Measurements from ENCODE around the gene CAPN13.

The CAPN13 gene

DNA sequence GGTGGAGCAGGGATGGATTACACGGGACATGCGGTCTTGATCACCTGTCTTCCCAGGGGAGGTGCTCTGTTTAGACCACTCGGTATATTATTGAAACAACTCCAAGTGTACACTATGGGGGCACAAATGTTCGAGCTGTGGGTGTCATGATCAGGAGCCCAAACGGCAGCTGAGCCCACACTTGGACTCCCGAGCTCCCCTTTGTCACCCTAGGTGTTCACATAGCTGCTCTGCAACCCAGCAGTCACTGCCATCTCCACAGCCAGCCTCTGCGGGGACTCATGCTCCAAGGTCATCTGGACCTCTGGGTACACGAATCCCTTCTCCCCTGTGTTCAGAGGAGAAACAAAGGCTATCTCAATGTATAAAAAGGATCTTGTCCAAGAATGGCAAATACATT lies 46.0 kb downstream of the CAPN13 start:
- DNase-seq, result no peak

- DNase-seq, result no peak
Observed at GRCh38 chr2:30759481-30759880, 47.8 kb downstream of the CAPN13 start.

DNA sequence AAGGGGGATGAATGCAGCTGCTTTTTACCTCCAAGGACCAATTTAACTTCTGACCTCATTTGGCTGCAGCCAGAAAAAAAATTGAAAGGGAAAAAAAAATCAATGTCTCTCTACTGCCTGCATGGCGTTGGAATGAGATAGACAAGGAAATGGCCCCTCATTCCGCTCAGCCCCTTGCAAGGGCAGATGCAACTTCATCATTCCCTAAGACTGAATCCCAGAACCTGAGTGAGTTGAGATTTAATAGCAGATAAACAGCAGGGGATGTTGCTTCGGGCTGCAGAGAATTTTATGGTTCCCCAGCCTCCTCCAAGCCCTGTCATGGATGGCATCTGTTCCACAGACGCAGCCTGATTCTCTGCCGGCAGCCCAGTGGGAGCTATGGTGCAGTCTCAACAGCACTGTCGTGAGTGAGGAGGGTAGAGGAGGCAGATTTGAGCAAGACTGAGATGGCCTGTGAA lies 49.0 kb downstream of the CAPN13 start:
- no peak for DNase-seq

GRCh38 chr2:30757749-30758148 lies 49.5 kb downstream of the CAPN13 start:
- DNase-seq, result no peak

GRCh38 chr2:30756971-30757370 lies 50.3 kb downstream of the CAPN13 start:
- no peak for DNase-seq

DNA sequence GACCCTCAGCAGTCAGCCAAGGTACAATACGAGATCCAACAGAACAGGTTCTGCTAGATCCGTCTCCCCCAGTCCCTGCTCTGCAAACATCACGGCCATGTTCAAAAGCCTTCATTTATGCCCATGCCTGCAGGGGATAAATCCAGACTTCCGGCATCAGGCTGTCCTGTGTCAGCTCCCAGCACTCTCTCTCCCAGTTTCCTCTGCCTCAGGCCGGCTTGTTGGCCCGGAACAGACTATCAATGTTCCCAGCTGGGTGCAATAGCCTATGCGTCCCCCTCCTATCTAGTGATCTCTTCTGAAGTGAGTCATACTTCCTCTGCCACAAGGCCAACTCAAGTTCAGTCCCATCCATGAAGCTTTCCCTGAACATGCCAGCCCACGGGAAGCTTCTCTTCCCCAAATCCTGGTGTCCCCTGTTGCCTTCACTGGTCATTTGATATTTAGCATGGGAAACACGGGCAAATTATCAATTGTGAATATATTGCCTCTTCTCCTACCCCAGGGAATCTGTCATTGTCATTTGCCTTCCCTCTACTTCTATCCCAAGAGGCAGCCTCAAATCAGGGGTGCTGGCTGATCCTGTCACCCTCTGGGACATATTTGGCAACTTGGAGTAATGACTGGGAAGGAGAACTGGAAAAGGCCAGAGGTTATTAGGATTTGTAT lies 51.1 kb downstream of the CAPN13 start:
- DNase-seq, result no peak

- DNase-seq, result no peak
Observed at GRCh38 chr2:30753630-30754029, 53.6 kb downstream of the CAPN13 start.

DNA sequence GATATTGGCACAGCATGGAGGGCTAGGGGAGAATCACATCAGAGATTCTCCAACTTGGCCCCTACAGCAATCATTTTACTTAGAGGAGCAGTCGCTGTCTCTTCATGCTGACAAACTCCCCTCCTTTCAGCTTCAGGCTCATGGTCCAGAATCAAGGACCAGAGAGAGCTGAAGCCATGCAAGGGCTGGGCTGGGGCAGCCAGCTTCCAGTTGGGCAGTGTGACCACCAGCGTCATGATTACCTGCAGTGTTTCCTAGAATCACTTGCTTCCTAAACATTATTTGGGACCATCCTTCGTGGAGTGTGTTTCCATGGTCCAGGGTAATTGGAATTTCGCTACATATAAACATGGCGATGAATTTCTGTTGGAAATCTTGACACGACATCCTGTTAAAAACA lies 54.4 kb downstream of the CAPN13 start:
- no peak for DNase-seq

DNA sequence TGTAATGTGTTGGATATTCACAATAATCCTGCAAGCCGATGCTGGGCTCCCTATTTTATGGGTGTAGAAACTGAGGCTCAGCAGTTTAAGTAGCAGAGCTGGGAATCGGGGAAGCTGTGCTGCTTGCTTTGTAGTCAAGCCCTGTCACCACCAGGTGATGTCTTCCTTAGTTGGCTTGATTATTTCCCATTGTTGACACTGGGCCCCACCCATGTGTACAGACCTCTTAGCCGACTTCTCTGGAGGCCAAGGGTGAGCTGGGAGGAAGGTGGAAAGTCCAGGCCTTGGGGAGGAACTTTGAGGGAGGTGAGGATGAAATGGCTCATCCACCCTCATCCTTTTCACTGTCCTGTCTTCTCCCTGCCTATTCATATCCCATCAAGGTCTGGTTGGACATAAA lies 60.0 kb downstream of the CAPN13 start:
- DNase-seq, result no peak

- DNase-seq, result no peak
Observed at GRCh38 chr2:30744823-30745222, 62.4 kb downstream of the CAPN13 start.

- no peak for DNase-seq
Observed at GRCh38 chr2:30741576-30741975, 65.7 kb downstream of the CAPN13 start.

- DNase-seq, result no peak
Observed at GRCh38 chr2:30738141-30738911, 68.9 kb downstream of the CAPN13 start.

DNA sequence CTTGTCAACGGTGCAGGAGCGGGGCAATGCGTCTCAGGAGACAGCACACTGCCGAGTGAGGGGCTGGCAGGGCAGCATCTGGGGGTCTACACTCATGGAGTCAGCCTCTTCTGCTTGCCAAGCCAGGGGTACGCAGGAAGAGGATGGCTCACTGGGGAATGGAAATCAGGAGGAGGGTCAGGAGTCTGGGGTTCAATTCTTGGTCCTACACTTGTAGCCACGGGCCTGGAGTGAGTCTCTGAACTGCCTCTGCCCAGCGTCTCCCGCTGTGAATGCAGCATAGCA lies 70.0 kb downstream of the CAPN13 start:
- DNase-seq, result no peak

GRCh38 chr2:30736461-30737325 lies 70.6 kb downstream of the CAPN13 start:
- DNase-seq, result no peak

DNA sequence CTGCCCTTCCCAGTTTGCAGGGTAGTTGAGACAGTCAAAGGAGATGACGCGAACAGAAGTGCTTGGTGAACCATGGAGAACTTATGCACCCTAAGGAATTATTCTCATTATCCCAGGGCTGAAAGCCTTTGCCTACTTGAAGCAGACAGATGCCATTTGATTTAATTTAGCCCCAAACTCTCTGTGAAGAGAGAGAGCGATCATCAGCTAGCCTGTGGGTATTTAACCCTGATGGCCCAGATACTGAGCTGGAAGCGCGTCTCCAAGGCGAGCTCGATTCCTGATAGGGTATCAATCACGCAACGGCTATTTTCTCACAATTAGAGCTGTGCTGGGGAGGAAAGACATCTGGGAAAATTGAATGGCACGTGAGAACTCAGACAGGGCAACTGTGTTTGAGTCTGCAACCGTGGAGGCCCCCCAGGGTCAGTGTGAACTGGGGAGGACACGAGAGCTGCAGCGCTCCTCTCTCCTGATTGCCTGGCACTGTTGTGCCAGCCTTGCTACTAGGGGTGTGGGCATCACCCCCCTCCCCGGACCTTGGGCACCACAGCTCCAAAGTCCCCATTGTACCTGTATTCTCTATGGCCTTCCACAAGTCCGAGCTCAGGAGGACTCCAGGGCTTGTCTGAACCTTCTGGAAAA lies 73.2 kb downstream of the CAPN13 start:
- DNase-seq, result no peak

- DNase-seq, result no peak
Observed at GRCh38 chr2:30732876-30733275, 74.4 kb downstream of the CAPN13 start.

DNA sequence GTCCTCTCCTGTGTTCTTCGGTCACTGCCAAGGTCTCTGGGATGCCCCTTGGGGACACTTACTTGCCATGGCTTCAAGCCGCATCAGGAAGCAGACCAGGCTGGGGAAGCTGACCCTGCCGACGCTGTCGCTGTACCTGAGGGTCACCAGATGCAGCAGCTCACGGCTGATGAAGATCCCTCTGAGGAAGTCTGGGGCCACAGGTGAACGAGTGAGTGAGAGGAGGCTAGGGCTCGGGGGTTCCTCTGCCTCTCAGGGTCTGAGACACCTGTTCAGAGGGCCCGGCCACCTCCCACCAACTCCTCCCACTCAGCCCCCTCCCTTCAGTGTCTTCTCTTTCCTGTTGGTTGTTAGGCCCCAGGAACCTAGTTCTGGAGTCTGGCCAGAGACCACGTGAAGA lies 74.9 kb downstream of the CAPN13 start:
- DNase-seq, result no peak

DNA sequence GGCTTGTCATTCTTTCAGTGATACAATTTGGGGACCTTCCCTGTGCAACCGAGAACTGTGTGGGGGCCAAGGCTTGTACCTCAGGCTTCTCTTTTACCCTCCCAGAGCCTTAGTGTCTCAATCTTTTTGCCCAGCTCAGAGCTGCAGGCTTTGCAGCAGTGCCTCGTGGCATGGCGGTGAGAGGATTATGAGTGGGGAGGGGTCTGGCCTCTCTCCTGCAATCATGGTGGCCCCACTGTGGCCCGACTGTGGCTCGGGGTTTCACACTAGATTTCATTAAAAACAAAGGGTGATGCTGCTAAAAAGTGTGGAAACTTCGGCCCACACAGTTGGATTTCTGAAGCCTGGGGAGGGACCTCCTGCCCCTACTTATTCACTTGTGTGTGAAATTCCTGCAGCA lies 75.5 kb downstream of the CAPN13 start:
- no peak for DNase-seq

- no peak for DNase-seq
Observed at GRCh38 chr2:30730736-30731647, 76.3 kb downstream of the CAPN13 start.

DNA sequence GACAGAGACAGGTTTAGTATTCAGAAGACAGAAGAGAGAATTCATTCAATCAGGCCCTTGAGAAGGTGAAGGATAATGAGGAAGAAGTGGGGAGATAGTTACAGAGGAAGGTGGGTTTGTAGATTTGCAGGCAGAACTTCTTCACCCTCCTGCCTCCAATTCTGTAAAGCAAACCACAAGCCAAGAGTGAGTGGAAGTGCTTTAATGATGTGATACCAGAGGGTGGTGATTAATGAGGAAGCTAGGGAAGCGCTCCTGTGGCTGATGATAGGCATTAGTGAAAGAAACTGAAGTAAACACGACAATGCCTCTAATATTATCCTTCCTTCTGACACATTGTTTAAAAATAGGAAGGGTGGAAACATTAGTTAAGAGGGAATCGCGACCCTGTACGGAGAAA lies 78.2 kb downstream of the CAPN13 start:
- DNase-seq, result no peak

DNA sequence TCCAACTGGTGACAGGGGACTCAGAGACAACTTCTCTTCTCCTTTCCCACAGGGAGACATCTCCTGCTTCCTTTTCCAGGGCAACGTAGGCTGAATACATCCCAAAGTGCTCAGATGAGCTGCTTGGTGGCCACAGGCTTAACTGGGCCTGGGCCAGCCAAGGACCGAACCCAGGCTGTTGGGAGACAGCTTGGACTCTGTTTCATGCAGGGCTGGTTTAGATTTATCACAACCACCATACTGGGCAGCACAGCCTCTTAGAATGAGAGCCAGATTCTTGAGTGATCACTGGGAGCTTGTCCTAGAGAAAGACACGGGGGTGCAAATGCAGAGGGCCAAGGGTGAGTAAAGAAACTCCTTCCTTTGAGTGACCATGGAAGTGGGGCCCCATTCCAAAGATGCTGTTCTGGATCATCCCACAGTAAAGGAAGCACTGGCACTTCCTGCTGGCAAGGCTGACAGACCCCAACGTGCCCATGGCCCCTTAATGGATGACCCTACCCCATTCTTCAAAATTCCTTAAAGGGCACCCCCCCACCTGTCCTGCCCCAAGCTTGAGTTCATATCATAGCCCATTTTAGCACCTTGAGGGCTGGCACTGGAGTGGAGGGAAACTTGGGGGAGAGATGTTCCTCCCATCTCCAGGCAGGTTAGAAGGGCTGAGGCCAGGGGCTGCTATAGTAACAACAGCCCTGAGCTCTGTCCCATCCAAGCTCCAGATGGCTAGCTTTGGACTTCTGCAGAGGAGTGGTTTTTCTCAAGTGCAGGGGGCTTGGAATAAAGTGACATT lies 84.1 kb downstream of the CAPN13 start:
- DNase-seq, result no peak
